GM12865 (cell line): ENCODE measurements around the gene CCDC154.

Experiments used
- DNase-seq: peaks from one replicate; pipeline ENCODE4 v3.0.0; 2010; ENCODE audit warnings: low read depth
- H3K4me3 ChIP-seq: 2 replicates; pipeline ENCODE4 v1.5.1; 2011; ENCODE audit warnings: mild to moderate bottlenecking, low read depth, low read length, control low read depth
- TF ChIP-seq, protein P1 (sequence below): IDR thresholded peaks from 2 replicates; pipeline ENCODE4 v1.5.1; 2011; ENCODE audit warnings: low read length, control low read depth, low read depth, inconsistent platforms; ENCODE audit not compliant: insufficient read depth; ENCODE audit errors: missing control alignments

Gene CCDC154

DNA sequence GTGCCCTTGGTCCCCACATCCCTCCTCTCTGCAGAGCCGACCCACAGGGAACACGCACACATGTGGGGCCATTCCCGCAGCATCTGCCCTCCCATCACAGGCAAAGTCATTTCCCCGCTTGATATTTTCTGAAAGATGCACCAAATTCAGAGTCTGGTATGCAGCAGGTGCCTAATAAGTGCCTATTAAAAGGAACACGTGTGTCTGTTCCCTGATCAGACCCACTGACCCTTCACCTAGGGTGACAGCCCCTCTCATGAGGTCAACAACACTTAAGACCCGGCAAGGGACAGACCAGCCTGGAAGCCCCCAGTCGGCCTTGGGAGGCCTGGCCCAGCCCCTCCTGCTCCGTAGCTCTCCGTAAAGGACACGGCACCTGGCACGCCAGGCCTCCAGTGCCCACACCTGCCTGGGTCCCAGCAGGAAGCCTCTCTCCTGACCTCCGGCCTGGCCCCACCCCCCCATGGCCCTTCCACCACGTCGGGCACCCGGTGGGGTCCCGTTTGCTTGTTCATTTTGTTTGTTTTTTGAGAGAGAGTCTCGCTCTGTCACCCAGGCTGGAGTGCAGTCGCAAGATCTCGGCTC, 49.9 kb downstream of the CCDC154 start:
- TF ChIP-seq, protein P1, sequence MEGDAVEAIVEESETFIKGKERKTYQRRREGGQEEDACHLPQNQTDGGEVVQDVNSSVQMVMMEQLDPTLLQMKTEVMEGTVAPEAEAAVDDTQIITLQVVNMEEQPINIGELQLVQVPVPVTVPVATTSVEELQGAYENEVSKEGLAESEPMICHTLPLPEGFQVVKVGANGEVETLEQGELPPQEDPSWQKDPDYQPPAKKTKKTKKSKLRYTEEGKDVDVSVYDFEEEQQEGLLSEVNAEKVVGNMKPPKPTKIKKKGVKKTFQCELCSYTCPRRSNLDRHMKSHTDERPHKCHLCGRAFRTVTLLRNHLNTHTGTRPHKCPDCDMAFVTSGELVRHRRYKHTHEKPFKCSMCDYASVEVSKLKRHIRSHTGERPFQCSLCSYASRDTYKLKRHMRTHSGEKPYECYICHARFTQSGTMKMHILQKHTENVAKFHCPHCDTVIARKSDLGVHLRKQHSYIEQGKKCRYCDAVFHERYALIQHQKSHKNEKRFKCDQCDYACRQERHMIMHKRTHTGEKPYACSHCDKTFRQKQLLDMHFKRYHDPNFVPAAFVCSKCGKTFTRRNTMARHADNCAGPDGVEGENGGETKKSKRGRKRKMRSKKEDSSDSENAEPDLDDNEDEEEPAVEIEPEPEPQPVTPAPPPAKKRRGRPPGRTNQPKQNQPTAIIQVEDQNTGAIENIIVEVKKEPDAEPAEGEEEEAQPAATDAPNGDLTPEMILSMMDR, result no peak
- DNase-seq, result no peak
- no peak overlapping the region for H3K4me3 ChIP-seq

- TF ChIP-seq, protein P1, result no peak
These were observed 50.7 kb downstream of the CCDC154 start for GRCh38 chr16:1393613-1394176.

GRCh38 chr16:1392826-1393225, 51.5 kb downstream of the CCDC154 start:
- TF ChIP-seq, protein P1, result no peak
- no peak for DNase-seq
- no peak overlapping the region for H3K4me3 ChIP-seq

More at GRCh38 chr16:1393613-1394176, 50.7 kb downstream of the CCDC154 start:
- no peak overlapping the region for H3K4me3 ChIP-seq
- DNase-seq, result no peak

GRCh38 chr16:1390239-1390779, 54.0 kb downstream of the CCDC154 start:
- TF ChIP-seq, protein P1, result no peak
- DNase-seq, result no peak

GRCh38 chr16:1389762-1390161, 54.6 kb downstream of the CCDC154 start:
- H3K4me3 ChIP-seq, result no peak overlapping the region

More at GRCh38 chr16:1390239-1390779, 54.0 kb downstream of the CCDC154 start:
- H3K4me3 ChIP-seq, result no peak overlapping the region

GRCh38 chr16:1387331-1387730, 57.0 kb downstream of the CCDC154 start:
- DNase-seq, result no peak
- TF ChIP-seq, protein P1, result no peak
- no peak overlapping the region for H3K4me3 ChIP-seq

More at GRCh38 chr16:1389762-1390161, 54.6 kb downstream of the CCDC154 start:
- TF ChIP-seq, protein P1, result no peak
- DNase-seq, result no peak

- H3K4me3 ChIP-seq, result no peak overlapping the region
- DNase-seq, result no peak
- TF ChIP-seq, protein P1, result no peak
These were observed 59.1 kb downstream of the CCDC154 start for GRCh38 chr16:1385232-1385631.
